Measurements from ENCODE around the gene ARL13A.
"Not testable (repeated sequence)": the region's sequence is repeated elsewhere in the genome, so short reads cannot be mapped to it uniquely, and the experiment has no call there.

ARL13A gene

GRCh38 chrX:100969408-100969807 is at the start of gene ARL13A:
ARL13A (plus strand) TSS chrX:100969708; CDS start chrX:100973690, 3,982 bp downstream.
- DNase-seq, result no peak

GRCh38 chrX:100924375-100924774 is 45.1 kb upstream of the ARL13A start:
- no peak for DNase-seq

GRCh38 chrX:100926453-100926852 is 43.1 kb upstream of the ARL13A start:
- DNase-seq, result no peak

GRCh38 chrX:100928660-100929613 is 40.6 kb upstream of the ARL13A start, which contains the start of gene XKRX:
XKRX (minus strand) TSS chrX:100928917; CDS start chrX:100928304, 613 bp downstream.
- no peak for DNase-seq

GRCh38 chrX:100931218-100931924 is 38.1 kb upstream of the ARL13A start:
- DNase-seq, result no peak

GRCh38 chrX:100931925-100932285 is 37.6 kb upstream of the ARL13A start:
- DNase-seq, result no peak

GRCh38 chrX:100935767-100936166 is 33.7 kb upstream of the ARL13A start:
- no peak for DNase-seq

- no peak for DNase-seq
These were observed 30.2 kb upstream of the ARL13A start for GRCh38 chrX:100939333-100939732.

GRCh38 chrX:100944601-100945000 is 24.9 kb upstream of the ARL13A start:
- DNase-seq, result no peak

GRCh38 chrX:100946299-100946927 is 23.1 kb upstream of the ARL13A start:
- DNase-seq, result no peak

- no peak for DNase-seq
These were observed 21.0 kb upstream of the ARL13A start for GRCh38 chrX:100948557-100948956.

- DNase-seq, result no peak
These were observed 6.7 kb upstream of the ARL13A start for GRCh38 chrX:100962811-100963210.

- no peak for DNase-seq
These were observed 5.1 kb upstream of the ARL13A start for GRCh38 chrX:100964362-100964761.

GRCh38 chrX:100969936-100970335 is 428 bp downstream of the ARL13A start:
- no peak for DNase-seq

GRCh38 chrX:100973411-100973810 is 3.9 kb downstream of the ARL13A start:
- no peak for DNase-seq

GRCh38 chrX:100975212-100975611 is 5.7 kb downstream of the ARL13A start:
- DNase-seq, result no peak

- no peak for DNase-seq
These were observed 6.7 kb downstream of the ARL13A start for GRCh38 chrX:100976211-100976610.

- no peak for DNase-seq
These were observed 10.5 kb downstream of the ARL13A start for GRCh38 chrX:100979881-100980607.

GRCh38 chrX:100980608-100981497 is 11.3 kb downstream of the ARL13A start:
- DNase-seq, result no peak

- DNase-seq, result not testable (repeated sequence)
These were observed 12.0 kb downstream of the ARL13A start for GRCh38 chrX:100981498-100981845.

- DNase-seq, result no peak
These were observed 15.3 kb downstream of the ARL13A start for GRCh38 chrX:100984818-100985217.

- no peak for DNase-seq
These were observed 20.6 kb downstream of the ARL13A start for GRCh38 chrX:100990139-100990538.
